DND-41 (cell line): ENCODE measurements around the gene BUB1.

Experiments used
- ATAC-seq: fragments of 200-7000 bp; cut with Tn5 transposase; 3 replicates; pipeline ENCODE4 v1.9.1; 2021; ENCODE audit warnings: low read depth; ENCODE audit not compliant: insufficient read depth
- DNase-seq: peaks from one replicate; pipeline ENCODE4 v3.0.0-alpha.2; 2020
- H2AFZ ChIP-seq: 2 replicates; pipeline ENCODE4 v1.6.0; 2012; ENCODE audit warnings: low read depth, low read length
- H3K27ac ChIP-seq: 2 replicates; pipeline ENCODE4 v1.5.1; 2012; ENCODE audit warnings: low read length, inconsistent platforms
- H3K27me3 ChIP-seq: fragments of 200-600 bp; sonication (generic); 2 replicates; pipeline ENCODE4 v1.6.0; 2012; ENCODE audit warnings: low read length, mild to moderate bottlenecking, inconsistent platforms; ENCODE audit not compliant: insufficient read depth, poor library complexity
- H3K36me3 ChIP-seq: 2 replicates; pipeline ENCODE4 v1.5.1; 2012; ENCODE audit warnings: low read length, inconsistent platforms; ENCODE audit not compliant: insufficient read depth
- H3K4me1 ChIP-seq: 2 replicates; pipeline ENCODE4 v1.5.1; 2012; ENCODE audit warnings: mild to moderate bottlenecking, low read length; ENCODE audit not compliant: insufficient read depth
- H3K4me2 ChIP-seq: 2 replicates; pipeline ENCODE4 v1.6.0; 2012; ENCODE audit warnings: mild to moderate bottlenecking, moderate library complexity, low read length, inconsistent platforms; ENCODE audit not compliant: insufficient read depth
- H3K4me3 ChIP-seq, 2 experiments: fragments of 200-600 bp in 1 of 2; shearing (Covaris generic) in 1 of 2; 2 replicates each; pipeline ENCODE4 v1.5.1; 2012 to 2016; ENCODE audit warnings: inconsistent platforms in 2 of 2, low read length in 2 of 2, mild to moderate bottlenecking in 2 of 2, low read depth in 1 of 2, moderate library complexity in 1 of 2
- H3K79me2 ChIP-seq: 2 replicates; pipeline ENCODE4 v1.6.0; 2012; ENCODE audit warnings: low read length, inconsistent platforms; ENCODE audit not compliant: insufficient read depth
- H3K9ac ChIP-seq: 2 replicates; pipeline ENCODE4 v1.6.0; 2012; ENCODE audit warnings: low read depth, mild to moderate bottlenecking, inconsistent platforms, low read length, moderate library complexity
- H3K9me3 ChIP-seq: 2 replicates; pipeline ENCODE4 v1.5.1; 2012; ENCODE audit warnings: low read length, moderate library complexity, mild to moderate bottlenecking, inconsistent platforms; ENCODE audit not compliant: insufficient read depth, severe bottlenecking
- H4K20me1 ChIP-seq: 2 replicates; pipeline ENCODE4 v1.6.0; 2012; ENCODE audit warnings: low read length; ENCODE audit not compliant: insufficient read depth
- EZH2 ChIP-seq: IDR thresholded peaks from 3 replicates; pipeline ENCODE4 v1.6.1; 2012; ENCODE audit warnings: borderline replicate concordance, low read depth, mild to moderate bottlenecking, moderate library complexity, low read length, inconsistent platforms; ENCODE audit not compliant: severe bottlenecking
- TF ChIP-seq, protein P1 (sequence below): IDR thresholded peaks from 2 replicates; pipeline ENCODE4 v1.5.1; 2012; ENCODE audit warnings: borderline replicate concordance, low read length, moderate library complexity, mild to moderate bottlenecking; ENCODE audit not compliant: poor library complexity, severe bottlenecking; ENCODE audit errors: extremely low read depth

The BUB1 gene

GRCh38 chr2:110675679-110676078, 2.2 kb downstream of the BUB1 start:
- Histone ChIP-seq H3K9ac (peak overlapping the region; percentile 92), H3K4me3 (peak overlapping the region in 1 of 2 experiments; percentile 77; a peak in 3 of 4 replicates), H2AFZ (no peak overlapping the region), H3K9me3 (no peaks in the 10 kb centered on the region), H3K27ac (peak overlapping the region; percentile 34), H3K4me1 (peaks cover 81% of the 10 kb centered on the region), H3K36me3 (peaks cover 56% of the 10 kb centered on the region), H4K20me1 (peaks cover 26% of the 10 kb centered on the region), H3K4me2 (peak overlapping the region; percentile 83), H3K79me2 (peaks cover 82% of the 10 kb centered on the region), H3K27me3 (no peaks in the 10 kb centered on the region)
- TF ChIP-seq EZH2, result no peak
- TF ChIP-seq, protein P1, sequence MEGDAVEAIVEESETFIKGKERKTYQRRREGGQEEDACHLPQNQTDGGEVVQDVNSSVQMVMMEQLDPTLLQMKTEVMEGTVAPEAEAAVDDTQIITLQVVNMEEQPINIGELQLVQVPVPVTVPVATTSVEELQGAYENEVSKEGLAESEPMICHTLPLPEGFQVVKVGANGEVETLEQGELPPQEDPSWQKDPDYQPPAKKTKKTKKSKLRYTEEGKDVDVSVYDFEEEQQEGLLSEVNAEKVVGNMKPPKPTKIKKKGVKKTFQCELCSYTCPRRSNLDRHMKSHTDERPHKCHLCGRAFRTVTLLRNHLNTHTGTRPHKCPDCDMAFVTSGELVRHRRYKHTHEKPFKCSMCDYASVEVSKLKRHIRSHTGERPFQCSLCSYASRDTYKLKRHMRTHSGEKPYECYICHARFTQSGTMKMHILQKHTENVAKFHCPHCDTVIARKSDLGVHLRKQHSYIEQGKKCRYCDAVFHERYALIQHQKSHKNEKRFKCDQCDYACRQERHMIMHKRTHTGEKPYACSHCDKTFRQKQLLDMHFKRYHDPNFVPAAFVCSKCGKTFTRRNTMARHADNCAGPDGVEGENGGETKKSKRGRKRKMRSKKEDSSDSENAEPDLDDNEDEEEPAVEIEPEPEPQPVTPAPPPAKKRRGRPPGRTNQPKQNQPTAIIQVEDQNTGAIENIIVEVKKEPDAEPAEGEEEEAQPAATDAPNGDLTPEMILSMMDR, result no peak
- ATAC-seq (no peak), DNase-seq (no peak)

DNA sequence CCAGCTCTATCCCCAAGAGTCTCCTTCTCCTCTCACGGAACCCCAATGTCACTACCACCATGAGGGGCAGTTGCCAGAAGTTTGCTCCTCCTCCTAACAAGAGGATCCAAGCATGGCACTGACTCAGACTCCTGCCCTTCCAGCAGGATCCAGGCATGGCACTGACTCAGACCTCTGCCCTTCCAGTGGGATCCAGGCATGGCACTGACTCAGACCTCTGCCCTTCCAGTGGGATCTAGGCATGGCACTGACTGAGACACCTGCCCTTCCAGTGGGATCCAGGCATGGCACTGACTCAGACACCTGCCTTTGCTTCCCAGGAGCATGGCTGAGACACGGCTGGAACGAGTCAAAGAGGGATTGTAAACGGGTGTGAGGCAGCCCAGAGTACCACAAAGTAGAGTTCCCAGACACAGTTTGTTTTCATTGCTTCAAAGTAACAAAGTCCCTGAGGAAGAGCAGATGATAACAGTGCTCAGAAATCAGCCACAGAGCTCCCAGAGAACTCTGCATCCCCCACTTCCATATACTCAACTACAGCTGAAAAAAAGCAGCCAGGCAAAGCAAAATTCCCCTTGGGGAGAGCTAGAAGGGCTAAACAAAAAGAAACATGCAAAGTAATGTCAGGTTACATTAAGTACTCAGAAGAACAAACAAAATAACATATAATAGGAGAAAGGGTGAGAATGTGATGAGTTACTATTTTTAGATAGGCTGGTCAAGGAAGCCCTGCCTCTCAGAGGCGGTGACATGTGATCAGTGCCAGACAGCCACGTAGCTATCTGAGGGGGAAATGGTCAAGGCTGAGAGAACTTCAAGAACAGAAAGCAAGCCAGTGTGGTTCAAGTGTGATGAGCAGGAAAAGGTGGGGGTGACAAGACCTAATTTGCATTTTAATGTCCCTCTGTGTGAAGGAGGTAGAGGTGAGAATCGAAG, 3.0 kb downstream of the BUB1 start:
- H2AFZ ChIP-seq, result no peak overlapping the region

GRCh38 chr2:110673201-110673600, 4.7 kb downstream of the BUB1 start:
- peaks cover 80% of the 10 kb centered on the region for H3K4me1 ChIP-seq
- H3K79me2 ChIP-seq, result peaks cover 97% of the 10 kb centered on the region
- ATAC-seq, result no peak
- H3K4me3 ChIP-seq, result no peak overlapping the region
- H4K20me1 ChIP-seq, result peaks cover 36% of the 10 kb centered on the region
- peak overlapping the region; percentile 31; the same call in 1 of the 2 replicates for H3K4me2 ChIP-seq
- no peaks in the 10 kb centered on the region for H3K27me3 ChIP-seq
- H2AFZ ChIP-seq, result no peak overlapping the region
- no peak overlapping the region for H3K9ac ChIP-seq
- H3K27ac ChIP-seq, result no peak overlapping the region
- no peaks in the 10 kb centered on the region for H3K9me3 ChIP-seq
- TF ChIP-seq, protein P1, result no peak
- TF ChIP-seq EZH2, result no peak
- H3K36me3 ChIP-seq, result peaks cover 81% of the 10 kb centered on the region
- DNase-seq, result no peak

More for the DNA sequence above, 3.0 kb downstream of the BUB1 start:
- Histone ChIP-seq H3K9ac (peak overlapping the region; percentile 19), H3K4me1 (peaks cover 79% of the 10 kb centered on the region), H3K4me3 (peak overlapping the region in 1 of 2 experiments; percentile 77; a peak in 2 of 4 replicates), H3K9me3 (no peaks in the 10 kb centered on the region), H3K36me3 (peaks cover 64% of the 10 kb centered on the region), H3K79me2 (peaks cover 88% of the 10 kb centered on the region), H3K27ac (peak overlapping the region; percentile 67), H4K20me1 (peaks cover 26% of the 10 kb centered on the region), H3K4me2 (peak overlapping the region; percentile 83), H3K27me3 (no peaks in the 10 kb centered on the region)
- TF ChIP-seq, protein P1, result no peak
- no peak for TF ChIP-seq EZH2
- no peak for ATAC-seq
- no peak for DNase-seq
